Measurements from ENCODE around the gene CDCP2. TPM values are rescaled to one million over a fixed set of nuclear protein-coding genes. Genes with fewer than 3 reads are reported as not detected.
A peak's percentile ranks its signal among the peaks of the same experiment; 100 is the strongest.

CDCP2 gene
- total RNA-seq, result not detected

GRCh38 chr1:54152696-54153095 lies at the start of gene CDCP2:
Gene CDCP2 (minus strand): TSS chr1:54153000. CDS start chr1:54152922, 78 bp downstream.
- peaks cover 18% of the 10 kb centered on the region for H3K4me1 ChIP-seq
- H3K27me3 ChIP-seq, result no peaks in the 10 kb centered on the region
- H3K36me3 ChIP-seq, result no peaks in the 10 kb centered on the region
- no peak within 1 kb of the TSS for H3K4me3 ChIP-seq
- DNase-seq (ENCODE audit: extremely low spot score in 2 of 2), result no peak
- H3K9me3 ChIP-seq, result no peaks in the 10 kb centered on the region
- peak within 1 kb of the TSS; percentile 39 for H3K27ac ChIP-seq
- intact Hi-C loops (cut with DNase I), result no loop called here
- TF ChIP-seq CTCF (IDR thresholded peaks at IDR 0.05) (no peak), POLR2A (IDR thresholded peaks at IDR 0.05) (no peak), POLR2AphosphoS5 (IDR thresholded peaks at IDR 0.05; ENCODE audit: insufficient read depth in 1 of 2, low read depth in 1 of 2) (no peak)

GRCh38 chr1:54200519-54200997 lies 47.8 kb upstream of the CDCP2 start:
- Histone ChIP-seq H3K27ac (peak overlapping the region; percentile 82), H3K4me3 (peak overlapping the region; percentile 91 to 96), H3K4me1 (peaks cover 38% of the 10 kb centered on the region), H3K9me3 (no peaks in the 10 kb centered on the region), H3K36me3 (peaks cover 0 to 14% of the 10 kb centered on the region in 2 donors), H3K27me3 (no peaks in the 10 kb centered on the region)
- intact Hi-C loops (cut with DNase I), result no loop called here
- TF ChIP-seq POLR2A (IDR thresholded peaks at IDR 0.05), result no peak
- TF ChIP-seq CTCF (IDR thresholded peaks at IDR 0.05), result no peak
- no peak for TF ChIP-seq POLR2AphosphoS5 (IDR thresholded peaks at IDR 0.05; ENCODE audit: insufficient read depth in 1 of 2, low read depth in 1 of 2)
- DNase-seq (ENCODE audit: extremely low spot score in 2 of 2), result no peak

GRCh38 chr1:54199765-54200518 lies 47.1 kb upstream of the CDCP2 start, which contains the start of the genes CYB5RL and MRPL37:
Gene CYB5RL (minus strand): TSS chr1:54200030. CDS start chr1:54195616, 4,414 bp downstream.
Gene MRPL37 (plus strand): TSS chr1:54200167. CDS start chr1:54200244, 77 bp downstream.
- H3K27ac ChIP-seq, result peak within 1 kb of the TSS; percentile 82
- intact Hi-C loops (cut with DNase I), result no loop called here

GRCh38 chr1:54199151-54199764 lies 46.5 kb upstream of the CDCP2 start:
- TF ChIP-seq POLR2AphosphoS5 (IDR thresholded peaks at IDR 0.05; ENCODE audit: insufficient read depth in 1 of 2, low read depth in 1 of 2) (no peak), CTCF (IDR thresholded peaks at IDR 0.05) (no peak), POLR2A (IDR thresholded peaks at IDR 0.05) (no peak)

More at GRCh38 chr1:54199765-54200518, 47.1 kb upstream of the CDCP2 start, which contains the start of the genes CYB5RL and MRPL37:
- H3K9me3 ChIP-seq, result no peaks in the 10 kb centered on the region
- no peaks in the 10 kb centered on the region for H3K27me3 ChIP-seq
- peak within 1 kb of the TSS; percentile 91 to 96 for H3K4me3 ChIP-seq
- H3K36me3 ChIP-seq, result peaks cover 0 to 14% of the 10 kb centered on the region in 2 donors
- peak in 1 of 2 donors; percentile 34 for TF ChIP-seq POLR2A (IDR thresholded peaks at IDR 0.05)
- peak; percentile 81 to 96 for TF ChIP-seq POLR2AphosphoS5 (IDR thresholded peaks at IDR 0.05; ENCODE audit: insufficient read depth in 1 of 2, low read depth in 1 of 2)
- TF ChIP-seq CTCF (IDR thresholded peaks at IDR 0.05), result no peak
- H3K4me1 ChIP-seq, result peaks cover 38% of the 10 kb centered on the region
- peak in 1 of 2 donors; percentile 96 for DNase-seq (ENCODE audit: extremely low spot score in 2 of 2)

More at GRCh38 chr1:54199151-54199764, 46.5 kb upstream of the CDCP2 start:
- DNase-seq (ENCODE audit: extremely low spot score in 2 of 2), result no peak
- intact Hi-C loops (cut with DNase I), result no loop called here
- H3K4me1 ChIP-seq, result peaks cover 38% of the 10 kb centered on the region
- peaks cover 0 to 11% of the 10 kb centered on the region in 2 donors for H3K36me3 ChIP-seq
- H3K27me3 ChIP-seq, result no peaks in the 10 kb centered on the region
- no peaks in the 10 kb centered on the region for H3K9me3 ChIP-seq
- H3K4me3 ChIP-seq, result peak overlapping the region; percentile 91 to 96
- peak overlapping the region; percentile 82 for H3K27ac ChIP-seq
